Panc1 (cell line): ENCODE data around the gene MAP3K7.

Experiments used
- POLR2AphosphoS5 ChIP-seq: IDR thresholded peaks from 2 replicates; pipeline ENCODE4 v1.6.1; 2012; ENCODE audit warnings: mild to moderate bottlenecking, low read depth, low read length, moderate library complexity
- TF ChIP-seq, protein P1 (sequence below): fragments of 450-650 bp; IDR thresholded peaks from 2 replicates; pipeline ENCODE4 v1.5.1; 2017; ENCODE audit warnings: mild to moderate bottlenecking

DNA sequence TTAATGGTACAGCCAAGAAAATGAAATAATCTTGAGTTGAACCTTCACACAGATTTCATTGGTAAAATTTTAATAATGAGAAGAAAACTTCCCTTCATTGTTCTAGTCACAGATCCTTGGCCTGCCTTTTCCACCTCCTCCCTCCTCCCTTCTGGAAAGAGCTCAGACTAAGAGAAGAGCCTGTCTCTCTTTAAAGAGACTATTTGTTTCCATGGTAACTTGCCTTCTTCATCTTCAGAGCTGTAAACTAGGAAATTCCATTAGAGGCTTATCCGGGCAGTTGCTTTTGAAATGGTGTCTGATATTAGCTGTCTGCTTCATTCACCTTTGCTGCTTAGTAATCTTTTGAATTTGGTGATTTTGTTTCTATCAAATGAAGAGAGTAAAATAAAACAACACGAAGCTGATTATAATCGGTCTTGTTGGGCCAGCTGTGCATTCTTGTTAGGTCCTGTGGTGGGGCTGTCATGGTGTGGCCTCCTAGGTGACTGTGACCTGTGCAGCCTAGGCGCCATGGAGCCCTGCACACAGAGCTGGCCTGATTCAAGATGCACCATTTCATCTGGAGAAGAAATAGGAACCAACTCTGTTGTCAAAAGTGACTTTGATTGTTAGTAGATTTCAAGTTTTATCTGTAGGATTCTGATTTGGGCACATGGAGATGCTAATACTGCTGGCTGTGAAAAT is 96.7 kb downstream of the MAP3K7 start:
- TF ChIP-seq, protein P1, sequence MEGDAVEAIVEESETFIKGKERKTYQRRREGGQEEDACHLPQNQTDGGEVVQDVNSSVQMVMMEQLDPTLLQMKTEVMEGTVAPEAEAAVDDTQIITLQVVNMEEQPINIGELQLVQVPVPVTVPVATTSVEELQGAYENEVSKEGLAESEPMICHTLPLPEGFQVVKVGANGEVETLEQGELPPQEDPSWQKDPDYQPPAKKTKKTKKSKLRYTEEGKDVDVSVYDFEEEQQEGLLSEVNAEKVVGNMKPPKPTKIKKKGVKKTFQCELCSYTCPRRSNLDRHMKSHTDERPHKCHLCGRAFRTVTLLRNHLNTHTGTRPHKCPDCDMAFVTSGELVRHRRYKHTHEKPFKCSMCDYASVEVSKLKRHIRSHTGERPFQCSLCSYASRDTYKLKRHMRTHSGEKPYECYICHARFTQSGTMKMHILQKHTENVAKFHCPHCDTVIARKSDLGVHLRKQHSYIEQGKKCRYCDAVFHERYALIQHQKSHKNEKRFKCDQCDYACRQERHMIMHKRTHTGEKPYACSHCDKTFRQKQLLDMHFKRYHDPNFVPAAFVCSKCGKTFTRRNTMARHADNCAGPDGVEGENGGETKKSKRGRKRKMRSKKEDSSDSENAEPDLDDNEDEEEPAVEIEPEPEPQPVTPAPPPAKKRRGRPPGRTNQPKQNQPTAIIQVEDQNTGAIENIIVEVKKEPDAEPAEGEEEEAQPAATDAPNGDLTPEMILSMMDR, result no peak
- no peak for TF ChIP-seq POLR2AphosphoS5
